Muscle of leg (tissue), 11 donors: ENCODE results near the gene CDYL. TPM values are rescaled to one million over a fixed set of nuclear protein-coding genes. Genes with fewer than 3 reads are reported as not detected.
"Not testable (repeated sequence)": the region's sequence is repeated elsewhere in the genome, so short reads cannot be mapped to it uniquely, and the experiment has no call there.

Experiments used
- DNase-seq: peaks from one replicate; pipeline ENCODE4 v3.0.0; 2013
- H3K27ac ChIP-seq: one replicate; pipeline ENCODE4 v1.5.1; 2013; ENCODE audit warnings: mild to moderate bottlenecking, low read length, control low read depth
- H3K27me3 ChIP-seq: one replicate; pipeline ENCODE4 v1.6.1; 2013; ENCODE audit warnings: low read length; ENCODE audit not compliant: control insufficient read depth, insufficient read depth
- H3K36me3 ChIP-seq: one replicate; pipeline ENCODE4 v1.6.1; 2013; ENCODE audit warnings: low read length; ENCODE audit not compliant: control insufficient read depth, insufficient read depth
- H3K4me1 ChIP-seq: one replicate; pipeline ENCODE4 v1.6.1; 2013; ENCODE audit warnings: low read length; ENCODE audit not compliant: control insufficient read depth, insufficient read depth
- H3K4me3 ChIP-seq: one replicate; pipeline ENCODE4 v1.5.1; 2013; ENCODE audit warnings: low read length, control low read depth
- H3K9me3 ChIP-seq: replicated peaks from 2 replicates; pipeline ENCODE4 v1.6.1; 2013; ENCODE audit warnings: low read depth, low read length; ENCODE audit not compliant: control insufficient read depth
- WGBS: methylation state at CpG from one replicate; pipeline ENCODE4 v1.1.5; 2013; ENCODE audit warnings: missing lambda C conversion rate; ENCODE audit not compliant: insufficient coverage; 5-methylcytosine and 5-hydroxymethylcytosine counted together
- polyA plus RNA-seq, 8 donors: library from polyadenylated mRNA; unstranded; fragments of 120-200 nt; gene quantifications; one replicate each; pipeline versions ENCODE4 v1.2.1 to v1.2.3, GENCODE V29; 2013; ENCODE audit warnings: inconsistent platforms in 1 of 8, low replicate concordance in 1 of 8; ENCODE audit not compliant: insufficient read length in 8 of 8, insufficient read depth in 1 of 8
- total RNA-seq: library from RNA; stranded (reverse); fragments of 120-200 nt; gene quantifications from one replicate; pipeline ENCODE4 v1.2.4, GENCODE V29; 2013

CDYL gene
- total and polyA plus RNA-seq, 9 donors = 15.6 to 75.3 (median 19.9) TPM

DNA sequence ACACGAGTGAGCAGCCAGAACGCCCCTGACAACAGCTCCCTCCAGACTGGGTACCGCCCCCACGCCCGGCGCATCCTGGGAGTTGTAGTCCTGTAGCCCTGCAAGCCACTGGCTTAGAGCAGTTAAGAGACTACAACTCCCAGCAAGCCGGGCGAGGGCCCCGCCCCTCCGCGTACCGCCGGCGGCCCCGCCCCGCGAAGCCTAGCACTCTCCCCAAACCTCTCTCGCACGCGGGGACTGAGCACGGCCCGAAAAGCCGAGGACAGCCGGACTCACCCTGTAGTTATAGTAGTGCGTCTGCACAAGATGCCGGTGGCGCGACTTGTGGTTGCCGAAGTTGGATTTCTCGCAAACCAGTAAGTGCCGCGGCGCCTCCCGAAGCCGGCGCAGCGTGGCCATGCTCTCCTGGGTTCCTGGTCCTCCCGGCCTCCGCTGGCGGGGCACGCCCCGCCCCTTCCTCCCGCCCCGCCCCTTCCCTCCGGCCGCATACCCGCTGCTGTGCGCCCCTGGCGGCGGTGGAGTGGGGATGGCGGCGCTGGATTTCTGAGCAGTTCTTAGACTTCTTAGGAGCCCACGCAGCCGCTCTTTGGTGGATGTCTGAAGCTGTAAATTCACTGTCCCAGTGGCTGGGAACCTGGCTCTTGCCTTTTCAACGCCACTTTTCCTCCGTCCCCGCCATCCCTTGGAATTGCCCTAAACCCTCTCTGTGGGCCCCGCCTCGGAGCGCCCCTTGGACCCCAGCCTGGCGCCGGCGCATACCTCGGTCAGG lies 227.6 kb downstream of the CDYL start, which contains the start of gene RPP40:
RPP40 (minus strand) TSS at position 434 of the 769 bp plus-strand sequence; CDS start at position 399, 35 bp downstream.
- Histone ChIP-seq H3K36me3 (peaks cover 14% of the 10 kb centered on the region), H3K4me1 (peaks cover 10% of the 10 kb centered on the region), H3K9me3 (no peaks in the 10 kb centered on the region), H3K4me3 (peak within 1 kb of the TSS; percentile 79), H3K27me3 (no peaks in the 10 kb centered on the region), H3K27ac (peak within 1 kb of the TSS; percentile 97)
- 0% methylated on average over 33 of the region's 64 CpGs for WGBS
- peak; percentile 99 for DNase-seq

GRCh38 chr6:5004373-5005037 lies 228.3 kb downstream of the CDYL start:
- peak; percentile 26 for DNase-seq
- WGBS = 0% methylated on average over 4 of the region's 12 CpGs
- Histone ChIP-seq H3K27me3 (no peaks in the 10 kb centered on the region), H3K27ac (peak overlapping the region; percentile 97), H3K4me1 (peaks cover 10% of the 10 kb centered on the region), H3K9me3 (no peaks in the 10 kb centered on the region), H3K4me3 (peak overlapping the region; percentile 79), H3K36me3 (peaks cover 12% of the 10 kb centered on the region)

DNA sequence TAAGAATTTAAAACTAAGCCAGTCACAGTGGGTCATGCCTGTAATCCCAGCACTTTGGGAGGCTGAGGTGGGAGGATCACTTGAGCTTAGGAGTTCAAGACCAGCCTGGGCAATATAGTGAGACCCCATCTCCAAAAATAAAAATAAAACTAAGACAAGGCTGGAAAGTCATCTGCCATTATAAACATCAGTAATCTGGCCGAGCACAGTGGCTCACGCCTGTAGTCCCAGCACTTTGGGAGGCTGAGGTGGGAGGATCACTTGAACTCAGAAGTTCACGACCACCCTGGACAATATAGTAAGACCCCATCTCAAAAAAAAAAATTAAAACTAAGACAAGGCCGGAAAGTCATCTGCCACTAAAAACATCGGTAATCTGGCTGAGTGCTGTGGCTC lies 228.8 kb downstream of the CDYL start:
- not testable (repeated sequence) for H3K9me3 ChIP-seq, DNase-seq, H3K27me3 ChIP-seq, H3K4me3 ChIP-seq, H3K27ac ChIP-seq
- Histone ChIP-seq H3K36me3 (peaks cover 12% of the 10 kb centered on the region), H3K4me1 (peaks cover 10% of the 10 kb centered on the region)
- WGBS = 100% methylated on average over 2 of the region's 5 CpGs

Other genes starting within 250 kb of the CDYL start
- 14.9 TPM for gene RPP40, start 227.6 kb downstream of the CDYL start, total RNA-seq
- 10 to 100 TPM in 7 of 8 donors, 1 to 10 TPM in 1; 10.0 to 17.2 (median 13.1) TPM for gene RPP40, start 227.6 kb downstream of the CDYL start, polyA plus RNA-seq